Fibroblast of lung (primary cell): ENCODE results near the gene SSB.

Experiments used
- CTCF ChIP-seq, 2 donors: IDR thresholded peaks in 1 of 2; conservative IDR thresholded peaks in 1 of 2; 1 replicate in 1 of 2; 2 replicates in 1 of 2; pipeline ENCODE4 v1.5.1; 2011 to 2012; ENCODE audit warnings: low read length in 2 of 2, control low read depth in 1 of 2, inconsistent platforms in 1 of 2, low read depth in 1 of 2, mild to moderate bottlenecking in 1 of 2
- EZH2 ChIP-seq: IDR thresholded peaks from 2 replicates; pipeline ENCODE4 v1.5.1; 2012; ENCODE audit warnings: low read length, control low read depth, mild to moderate bottlenecking; ENCODE audit errors: missing control alignments

- TF ChIP-seq EZH2 (no peak), CTCF (conservative IDR thresholded peaks at IDR 0.05 in 1 of 2, IDR thresholded peaks at IDR 0.05 in 1 of 2; ENCODE audit: low read depth in 1 of 2, low read length in 2 of 2) (no peak)
Observed at GRCh38 chr2:169834401-169834800, 35.7 kb downstream of the SSB start.
